ENCODE data around the gene RUNX3. TPM values are rescaled to one million over a fixed set of nuclear protein-coding genes. Genes with fewer than 3 reads are reported as not detected.
A peak's percentile ranks its signal among the peaks of the same experiment; 100 is the strongest.

The RUNX3 gene
- total RNA-seq, 1 experiment from 2014 or later = 0.33 TPM

- TF ChIP-seq CTCF (conservative IDR thresholded peaks at IDR 0.05) = peak; percentile 91
- no peak overlapping the region for H2BK20ac ChIP-seq (ENCODE audit: low read depth, low read length, poor library complexity, severe bottlenecking)
- H4K20me1 ChIP-seq (ENCODE audit: control insufficient read depth, insufficient read depth, insufficient read length) = peaks cover 3% of the 10 kb centered on the region
- H3K14ac ChIP-seq (ENCODE audit: insufficient read depth, low read length) = no peak overlapping the region
- no peaks in the 10 kb centered on the region for H3K9me3 ChIP-seq (ENCODE audit: control insufficient read depth, low read depth, low read length)
- no peak overlapping the region for H2AK5ac ChIP-seq (ENCODE audit: insufficient read length, low read length)
- H3K4ac ChIP-seq (ENCODE audit: low read depth, low read length) = no peak overlapping the region
- H3K18ac ChIP-seq (ENCODE audit: insufficient read length, low read depth, low read length) = no peak overlapping the region
- H3K79me1 ChIP-seq (ENCODE audit: insufficient read depth, low read depth, low read length, poor library complexity, severe bottlenecking) = no peaks in the 10 kb centered on the region
- H3K9me3 Mint-ChIP-seq = no peaks in the 10 kb centered on the region
- peaks cover 2% of the 10 kb centered on the region; the same call in 1 of the 2 replicates for H3K27me3 Mint-ChIP-seq (ENCODE audit: low read depth)
- no peak overlapping the region for H2AFZ ChIP-seq (ENCODE audit: low read length)
- WGBS (ENCODE audit: extremely low coverage, insufficient read length, low lambda C conversion rate) = no CpG with 5 or more reads among the region's 9 CpGs
- no peak overlapping the region for H2BK12ac ChIP-seq (ENCODE audit: insufficient read length, low read depth, low read length)
- no peaks in the 10 kb centered on the region for H3K27me3 ChIP-seq (ENCODE audit: insufficient read depth, low read length)
- H3K23ac ChIP-seq (ENCODE audit: insufficient read length, low read depth, low read length) = no peak overlapping the region
- no peak overlapping the region for H3K56ac ChIP-seq (ENCODE audit: insufficient read length, low read depth, low read length)
- H3K9ac ChIP-seq (ENCODE audit: extremely low read depth, insufficient read length, low read length) = no peak overlapping the region
- peak; percentile 85 for DNase-seq
- no peak overlapping the region for H3K4me2 ChIP-seq (ENCODE audit: insufficient read depth, insufficient read length, low read length)
- no peak overlapping the region for H2BK15ac ChIP-seq (ENCODE audit: low read depth, low read length)
- no peak overlapping the region for H4K8ac ChIP-seq (replicated peaks; ENCODE audit: insufficient read length, low read depth, low read length)
- H3K4me1 Mint-ChIP-seq = peaks cover 0 to 18% of the 10 kb centered on the region in 2 experiments; a peak in 3 of 4 replicates
- H3K36me3 Mint-ChIP-seq (ENCODE audit: insufficient read depth in 1 of 3, low read depth in 3 of 3) = no peaks in the 10 kb centered on the region
- H3K27ac Mint-ChIP-seq = peak overlapping the region in 1 of 3 experiments; percentile 67; a peak in 2 of 7 replicates
- H3K4me3 Mint-ChIP-seq = no peak overlapping the region
- no peak overlapping the region for H2BK5ac ChIP-seq (ENCODE audit: insufficient read length, low read length)
- H3K4me1 ChIP-seq (ENCODE audit: insufficient read depth, low read length) = no peaks in the 10 kb centered on the region
- H4K5ac ChIP-seq (ENCODE audit: insufficient read length, low read depth, low read length) = no peak overlapping the region
- H3K79me2 ChIP-seq (ENCODE audit: insufficient read depth, low read length) = no peaks in the 10 kb centered on the region
- H4K91ac ChIP-seq (ENCODE audit: insufficient read length, low read depth, low read length) = no peak overlapping the region
- no peak overlapping the region for H3T11ph ChIP-seq (ENCODE audit: low read length)
- H3K27ac ChIP-seq (ENCODE audit: insufficient read length, low read depth, low read length) = no peak overlapping the region
- no peaks in the 10 kb centered on the region for H3K23me2 ChIP-seq (ENCODE audit: insufficient read length, low read depth, low read length, poor library complexity, severe bottlenecking)
- H2BK120ac ChIP-seq (ENCODE audit: low read depth, low read length, poor library complexity, severe bottlenecking) = no peak overlapping the region
These were observed 31.7 kb downstream of the RUNX3 start for GRCh38 chr1:24898152-24898908.

All from H9 (cell line).